GM10847 (cell line): ENCODE measurements around the gene WDR18.

Experiments
- POLR2A ChIP-seq: IDR thresholded peaks from 2 replicates; pipeline ENCODE4 v1.6.1; 2011; ENCODE audit not compliant: insufficient read length; ENCODE audit errors: extremely low read depth

The WDR18 gene

GRCh38 chr19:991932-992669, 8.0 kb downstream of the WDR18 start:
- TF ChIP-seq POLR2A, result no peak

- no peak for TF ChIP-seq POLR2A
These were observed 8.5 kb downstream of the WDR18 start for GRCh38 chr19:992670-993055.

- no peak for TF ChIP-seq POLR2A
These were observed 9.3 kb downstream of the WDR18 start for GRCh38 chr19:993361-993830.

GRCh38 chr19:993831-994393, 9.8 kb downstream of the WDR18 start:
- TF ChIP-seq POLR2A, result no peak

- no peak for TF ChIP-seq POLR2A
These were observed 10.4 kb downstream of the WDR18 start for GRCh38 chr19:994516-994915.

GRCh38 chr19:995051-995827, 11.1 kb downstream of the WDR18 start:
- TF ChIP-seq POLR2A, result no peak

- no peak for TF ChIP-seq POLR2A
These were observed 12.1 kb downstream of the WDR18 start for GRCh38 chr19:996051-996838.

GRCh38 chr19:998064-998463, 13.9 kb downstream of the WDR18 start:
- no peak for TF ChIP-seq POLR2A

- no peak for TF ChIP-seq POLR2A
These were observed 15.2 kb downstream of the WDR18 start for GRCh38 chr19:999379-999719.

- no peak for TF ChIP-seq POLR2A
These were observed 15.9 kb downstream of the WDR18 start, which contains the start of gene GRIN3B for GRCh38 chr19:1000095-1000494. GRIN3B (plus strand) TSS chr19:1000419; CDS start chr19:1000438, 19 bp downstream.

- no peak for TF ChIP-seq POLR2A
These were observed 16.7 kb downstream of the WDR18 start for GRCh38 chr19:1000591-1001537.

GRCh38 chr19:1001538-1002166, 17.5 kb downstream of the WDR18 start:
- TF ChIP-seq POLR2A, result no peak

- TF ChIP-seq POLR2A, result no peak
These were observed 18.5 kb downstream of the WDR18 start for GRCh38 chr19:1002600-1002999.

- TF ChIP-seq POLR2A, result no peak
These were observed 19.1 kb downstream of the WDR18 start for GRCh38 chr19:1003283-1003682.
